Fibroblast of skin of left quadriceps (primary cell): ENCODE data around the gene GRM4.

ENCODE experiments used
- DNase-seq, 2 experiments: peaks; one replicate each; pipeline ENCODE4 v3.0.0-alpha.2; 2013; ENCODE audit warnings: low read depth in 2 of 2

GRM4 gene

GRCh38 chr6:34106900-34107299 lies 39.0 kb downstream of the GRM4 start:
- DNase-seq = no peak

GRCh38 chr6:34106421-34106820 lies 39.5 kb downstream of the GRM4 start:
- no peak for DNase-seq

GRCh38 chr6:34104628-34105027 lies 41.3 kb downstream of the GRM4 start:
- DNase-seq = no peak

GRCh38 chr6:34104186-34104585 lies 41.7 kb downstream of the GRM4 start:
- no peak for DNase-seq

- no peak for DNase-seq
Measured at GRCh38 chr6:34103321-34103720, 42.6 kb downstream of the GRM4 start.

- DNase-seq = no peak
Measured at GRCh38 chr6:34102696-34103095, 43.2 kb downstream of the GRM4 start.

- no peak for DNase-seq
Measured at GRCh38 chr6:34102099-34102656, 43.7 kb downstream of the GRM4 start.

GRCh38 chr6:34100788-34101187 lies 45.1 kb downstream of the GRM4 start:
- no peak for DNase-seq

- DNase-seq = no peak
Measured at GRCh38 chr6:34099878-34100277, 46.0 kb downstream of the GRM4 start.

- no peak for DNase-seq
Measured at GRCh38 chr6:34098045-34098936, 47.6 kb downstream of the GRM4 start.

GRCh38 chr6:34096814-34097213 lies 49.1 kb downstream of the GRM4 start:
- no peak for DNase-seq

GRCh38 chr6:34096193-34096592 lies 49.7 kb downstream of the GRM4 start:
- no peak for DNase-seq

GRCh38 chr6:34095741-34096140 lies 50.1 kb downstream of the GRM4 start:
- DNase-seq = no peak

- DNase-seq = no peak
Measured at GRCh38 chr6:34095136-34095505, 50.8 kb downstream of the GRM4 start.

- no peak for DNase-seq
Measured at GRCh38 chr6:34094474-34095135, 51.3 kb downstream of the GRM4 start.

GRCh38 chr6:34093854-34094430 lies 51.9 kb downstream of the GRM4 start:
- DNase-seq = no peak

GRCh38 chr6:34093206-34093605 lies 52.7 kb downstream of the GRM4 start:
- DNase-seq = no peak

- no peak for DNase-seq
Measured at GRCh38 chr6:34092631-34093030, 53.3 kb downstream of the GRM4 start.

- DNase-seq = no peak
Measured at GRCh38 chr6:34090935-34091334, 55.0 kb downstream of the GRM4 start.

GRCh38 chr6:34090529-34090928 lies 55.4 kb downstream of the GRM4 start:
- no peak for DNase-seq

- DNase-seq = no peak
Measured at GRCh38 chr6:34086558-34086957, 59.3 kb downstream of the GRM4 start.

- DNase-seq = no peak
Measured at GRCh38 chr6:34085453-34086170, 60.3 kb downstream of the GRM4 start.
